Gastrocnemius medialis (tissue), 4 donors: ENCODE measurements around the gene FAM25A.
"Not testable (repeated sequence)": the region's sequence is repeated elsewhere in the genome, so short reads cannot be mapped to it uniquely, and the experiment has no call there.

Experiments used
- CTCF ChIP-seq, 5 experiments: fragments of 450-650 bp in 3 of 5; fragments of 200-600 bp in 2 of 5; sonication (generic) in 2 of 5; IDR thresholded peaks in 4 of 5; conservative IDR thresholded peaks in 1 of 5; 1 replicate in 4 of 5; 2 replicates in 1 of 5; pipeline ENCODE4 v1.5.1; 2016 to 2019; ENCODE audit warnings: antibody characterized with exemption in 5 of 5, mild to moderate bottlenecking in 3 of 5, moderate library complexity in 3 of 5
- POLR2A ChIP-seq, 2 donors: fragments of 450-650 bp; IDR thresholded peaks; one replicate each; pipeline ENCODE4 v1.6.1; 2017; ENCODE audit warnings: antibody characterized with exemption in 2 of 2, mild to moderate bottlenecking in 2 of 2, moderate library complexity in 2 of 2

- not testable (repeated sequence) for TF ChIP-seq CTCF (IDR thresholded peaks at IDR 0.05 in 4 of 5, conservative IDR thresholded peaks at IDR 0.05 in 1 of 5); POLR2A (IDR thresholded peaks at IDR 0.05)
These were observed 20.2 kb upstream of the FAM25A start for GRCh38 chr10:86999802-87000403.
